NK-92 (cell line): ENCODE measurements around the gene AP1B1.
"Not testable (repeated sequence)": the region's sequence is repeated elsewhere in the genome, so short reads cannot be mapped to it uniquely, and the experiment has no call there.

Source experiments
- DNase-seq: peaks from one replicate; lab custom pipeline; 2025; ENCODE audit not compliant: unreplicated experiment; lab: John Stamatoyannopoulos, UW

Gene AP1B1

GRCh38 chr22:29388759-29389090, 355 bp upstream of the AP1B1 start:
- no peak for DNase-seq

GRCh38 chr22:29386708-29387107, 1.7 kb downstream of the AP1B1 start:
- no peak for DNase-seq

GRCh38 chr22:29385748-29386147, 2.6 kb downstream of the AP1B1 start:
- no peak for DNase-seq

- DNase-seq: no peak
Observed at GRCh38 chr22:29385151-29385704, 3.1 kb downstream of the AP1B1 start.

GRCh38 chr22:29383740-29384139, 4.6 kb downstream of the AP1B1 start:
- DNase-seq: no peak

- no peak for DNase-seq
Observed at GRCh38 chr22:29382580-29383302, 5.6 kb downstream of the AP1B1 start.

- DNase-seq: no peak
Observed at GRCh38 chr22:29380856-29381255, 7.5 kb downstream of the AP1B1 start.

GRCh38 chr22:29380032-29380781, 8.2 kb downstream of the AP1B1 start:
- DNase-seq: no peak

- DNase-seq: no peak
Observed at GRCh38 chr22:29379258-29379657, 9.1 kb downstream of the AP1B1 start.

- no peak for DNase-seq
Observed at GRCh38 chr22:29377979-29378378, 10.4 kb downstream of the AP1B1 start.

- not testable (repeated sequence) for DNase-seq
Observed at GRCh38 chr22:29376705-29377104, 11.7 kb downstream of the AP1B1 start.

GRCh38 chr22:29375398-29376076, 12.8 kb downstream of the AP1B1 start:
- DNase-seq: no peak

- not testable (repeated sequence) for DNase-seq
Observed at GRCh38 chr22:29374806-29375205, 13.6 kb downstream of the AP1B1 start.

- DNase-seq: no peak
Observed at GRCh38 chr22:29374401-29374800, 14.0 kb downstream of the AP1B1 start.

GRCh38 chr22:29370537-29370936, 17.8 kb downstream of the AP1B1 start:
- no peak for DNase-seq

GRCh38 chr22:29369460-29369859, 18.9 kb downstream of the AP1B1 start:
- DNase-seq: no peak

GRCh38 chr22:29359469-29359868, 28.9 kb downstream of the AP1B1 start:
- no peak for DNase-seq

GRCh38 chr22:29357193-29357890, 31.0 kb downstream of the AP1B1 start:
- not testable (repeated sequence) for DNase-seq

GRCh38 chr22:29353860-29354259, 34.5 kb downstream of the AP1B1 start:
- DNase-seq: no peak

GRCh38 chr22:29353286-29353685, 35.1 kb downstream of the AP1B1 start:
- no peak for DNase-seq

GRCh38 chr22:29352778-29353177, 35.6 kb downstream of the AP1B1 start:
- no peak for DNase-seq
